ENCODE measurements around the gene FLNB. TPM values are rescaled to one million over a fixed set of nuclear protein-coding genes. Genes with fewer than 3 reads are reported as not detected.
A peak's percentile ranks its signal among the peaks of the same experiment; 100 is the strongest.

The FLNB gene
- total RNA-seq, 1 donor from 2014 or later, result 40.4 TPM

- H3K4me3 Mint-ChIP-seq, result no peak within 1 kb of the TSS
- H3K27me3 Mint-ChIP-seq (ENCODE audit: low read depth), result peaks cover 41% of the 10 kb centered on the region
- peak within 1 kb of the TSS; percentile 19 for H3K27ac Mint-ChIP-seq (ENCODE audit: unreplicated experiment)
- H3K4me1 Mint-ChIP-seq, result peaks cover 4% of the 10 kb centered on the region
- no peak for TF ChIP-seq CTCF (conservative IDR thresholded peaks at IDR 0.05)
- DNase-seq (ENCODE audit: low read depth, low spot score), result no peak
- no peaks in the 10 kb centered on the region for H3K36me3 Mint-ChIP-seq (ENCODE audit: low read depth)
- no peaks in the 10 kb centered on the region for H3K9me3 Mint-ChIP-seq
These were observed 202.7 kb downstream of the FLNB start, which contains the start of gene DNASE1L3 for GRCh38 chr3:58210761-58211460. DNASE1L3 (minus strand) TSS chr3:58210972; CDS start chr3:58210906, 66 bp downstream.

- no peak for DNase-seq (ENCODE audit: low read depth, low spot score)
- Mint-ChIP-seq H3K27ac (ENCODE audit: unreplicated experiment) (no peak overlapping the region), H3K27me3 (ENCODE audit: low read depth) (peaks cover 30% of the 10 kb centered on the region)
These were observed 206.5 kb downstream of the FLNB start for GRCh38 chr3:58214484-58215316.

GRCh38 chr3:58215317-58216025, 207.2 kb downstream of the FLNB start:
- no peak for DNase-seq (ENCODE audit: low read depth, low spot score)
- no peak overlapping the region for H3K27ac Mint-ChIP-seq (ENCODE audit: unreplicated experiment)
- TF ChIP-seq CTCF (conservative IDR thresholded peaks at IDR 0.05), result no peak
- H3K4me1 Mint-ChIP-seq, result peaks cover 9% of the 10 kb centered on the region
- H3K27me3 Mint-ChIP-seq (ENCODE audit: low read depth), result peaks cover 28% of the 10 kb centered on the region
- H3K36me3 Mint-ChIP-seq (ENCODE audit: low read depth), result no peaks in the 10 kb centered on the region
- H3K4me3 Mint-ChIP-seq, result no peak overlapping the region
- no peaks in the 10 kb centered on the region for H3K9me3 Mint-ChIP-seq

More at GRCh38 chr3:58214484-58215316, 206.5 kb downstream of the FLNB start:
- H3K4me1 Mint-ChIP-seq, result peaks cover 9% of the 10 kb centered on the region
- H3K4me3 Mint-ChIP-seq, result no peak overlapping the region
- no peaks in the 10 kb centered on the region for H3K36me3 Mint-ChIP-seq (ENCODE audit: low read depth)
- TF ChIP-seq CTCF (conservative IDR thresholded peaks at IDR 0.05), result no peak
- H3K9me3 Mint-ChIP-seq, result no peaks in the 10 kb centered on the region

- Mint-ChIP-seq H3K4me1 (peaks cover 9% of the 10 kb centered on the region), H3K27ac (ENCODE audit: unreplicated experiment) (no peak overlapping the region), H3K4me3 (no peak overlapping the region), H3K27me3 (ENCODE audit: low read depth) (peaks cover 23% of the 10 kb centered on the region), H3K9me3 (no peaks in the 10 kb centered on the region), H3K36me3 (ENCODE audit: low read depth) (no peaks in the 10 kb centered on the region)
- TF ChIP-seq CTCF (conservative IDR thresholded peaks at IDR 0.05), result no peak
- no peak for DNase-seq (ENCODE audit: low read depth, low spot score)
These were observed 208.4 kb downstream of the FLNB start for GRCh38 chr3:58216496-58217195.

Data from neural crest cell (in vitro differentiated cells).